Ectodermal cell (in vitro differentiated cells): ENCODE results near the gene KIRREL3.

Source experiments
- H3K27ac ChIP-seq: 2 replicates; pipeline ENCODE4 v1.7.0; 2013; ENCODE audit warnings: mild to moderate bottlenecking, low read depth, low read length; ENCODE audit not compliant: insufficient read depth, poor library complexity, severe bottlenecking
- H3K27me3 ChIP-seq: 2 replicates; pipeline ENCODE4 v1.7.0; 2013; ENCODE audit warnings: mild to moderate bottlenecking, low read length; ENCODE audit not compliant: insufficient read depth, control insufficient read depth, poor library complexity, severe bottlenecking
- H3K36me3 ChIP-seq: one replicate; pipeline ENCODE4 v1.7.0; 2013; ENCODE audit warnings: low read length; ENCODE audit not compliant: control insufficient read depth, insufficient read depth
- H3K4me1 ChIP-seq: one replicate; pipeline ENCODE4 v1.7.0; 2013; ENCODE audit warnings: low read length; ENCODE audit not compliant: control insufficient read depth, insufficient read depth
- H3K4me3 ChIP-seq: 2 replicates; pipeline ENCODE4 v1.7.0; 2013; ENCODE audit warnings: low read depth, low read length, control low read depth; ENCODE audit not compliant: insufficient read depth
- H3K9me3 ChIP-seq: 2 replicates; pipeline ENCODE4 v1.7.0; 2013; ENCODE audit warnings: mild to moderate bottlenecking, low read length, moderate library complexity; ENCODE audit not compliant: control insufficient read depth
- WGBS, 2 experiments: methylation state at CpG; one replicate each; pipeline ENCODE4 v1.1.7; 2013; ENCODE audit warnings: missing lambda C conversion rate in 2 of 2; 5-methylcytosine and 5-hydroxymethylcytosine counted together

Gene KIRREL3

DNA sequence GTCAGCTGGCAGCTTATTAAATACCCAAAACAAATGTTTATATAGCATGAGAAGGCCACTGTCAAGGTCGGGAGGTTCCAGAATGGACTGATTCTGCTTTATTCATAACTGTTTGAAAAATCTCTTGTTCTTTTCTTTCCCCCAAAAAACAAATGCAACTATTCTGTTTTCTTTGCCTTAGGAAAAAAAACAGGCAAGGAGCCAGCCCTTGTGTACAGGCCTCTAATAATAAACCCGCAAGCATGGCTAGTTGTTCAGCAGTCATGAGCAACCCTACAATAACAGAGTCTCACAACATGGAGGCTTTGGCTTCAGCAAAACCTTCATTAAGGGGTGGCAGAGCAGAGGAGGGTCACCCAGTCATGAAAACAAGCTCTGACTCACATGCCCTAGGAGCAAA lies 191.7 kb downstream of the KIRREL3 start:
- no peaks in the 10 kb centered on the region for H3K4me1 ChIP-seq
- no peak overlapping the region for H3K27ac ChIP-seq
- no peaks in the 10 kb centered on the region for H3K9me3 ChIP-seq
- no peaks in the 10 kb centered on the region for H3K27me3 ChIP-seq
- no peak overlapping the region for H3K4me3 ChIP-seq
- WGBS, 2 experiments, result 86 to 96% methylated on average over 2 of the region's 2 CpGs
- no peaks in the 10 kb centered on the region for H3K36me3 ChIP-seq

DNA sequence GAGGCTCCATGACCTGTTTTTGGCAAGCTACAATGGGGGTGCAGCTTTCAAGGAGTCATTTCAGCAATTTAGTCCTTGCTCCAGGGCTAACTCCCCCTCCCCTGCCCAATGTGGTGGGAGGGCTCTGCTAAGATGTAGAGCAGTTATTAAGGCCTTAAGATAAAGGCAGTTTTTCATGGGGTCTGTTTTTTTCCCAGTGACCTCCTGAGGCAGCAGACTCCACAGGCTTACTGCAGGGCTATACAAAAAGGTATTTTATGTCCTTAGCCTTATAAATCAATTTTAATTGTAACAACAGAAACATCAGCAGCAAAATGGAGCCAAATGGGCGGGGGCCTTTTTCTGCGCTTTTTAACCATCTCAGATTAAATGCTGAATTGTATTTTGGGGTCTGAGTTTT lies 192.3 kb downstream of the KIRREL3 start:
- 42% methylated on average over 2 of the region's 2 CpGs; no CpG with 5 or more reads in 1 of the 2 experiments for WGBS, 2 experiments
- Histone ChIP-seq H3K4me1 (no peaks in the 10 kb centered on the region), H3K9me3 (no peaks in the 10 kb centered on the region), H3K27ac (no peak overlapping the region), H3K4me3 (no peak overlapping the region), H3K36me3 (no peaks in the 10 kb centered on the region), H3K27me3 (no peaks in the 10 kb centered on the region)

DNA sequence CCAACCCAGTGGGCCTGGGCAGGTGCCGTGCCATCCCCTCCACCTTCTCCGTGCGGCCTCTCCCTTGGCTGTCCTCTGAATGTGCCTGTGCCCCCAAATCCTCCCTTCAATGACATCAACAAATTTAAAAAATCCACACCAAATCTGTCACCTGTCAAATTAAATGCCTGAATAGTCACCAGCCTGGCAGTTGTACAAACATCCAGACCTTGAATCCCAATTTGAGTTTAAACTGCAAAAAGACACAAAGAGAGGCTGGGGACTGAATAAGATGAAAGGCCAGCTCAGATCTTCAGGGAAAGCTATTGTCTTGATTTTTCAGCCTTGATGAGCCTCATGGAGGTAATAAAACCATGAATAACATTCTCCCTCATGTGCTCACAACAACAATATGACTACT lies 194.7 kb downstream of the KIRREL3 start:
- 93 to 98% methylated on average over 3 of the region's 3 CpGs for WGBS, 2 experiments
- no peaks in the 10 kb centered on the region for H3K27me3 ChIP-seq
- H3K9me3 ChIP-seq, result no peaks in the 10 kb centered on the region
- no peak overlapping the region for H3K4me3 ChIP-seq
- no peak overlapping the region for H3K27ac ChIP-seq
- no peaks in the 10 kb centered on the region for H3K36me3 ChIP-seq
- no peaks in the 10 kb centered on the region for H3K4me1 ChIP-seq

DNA sequence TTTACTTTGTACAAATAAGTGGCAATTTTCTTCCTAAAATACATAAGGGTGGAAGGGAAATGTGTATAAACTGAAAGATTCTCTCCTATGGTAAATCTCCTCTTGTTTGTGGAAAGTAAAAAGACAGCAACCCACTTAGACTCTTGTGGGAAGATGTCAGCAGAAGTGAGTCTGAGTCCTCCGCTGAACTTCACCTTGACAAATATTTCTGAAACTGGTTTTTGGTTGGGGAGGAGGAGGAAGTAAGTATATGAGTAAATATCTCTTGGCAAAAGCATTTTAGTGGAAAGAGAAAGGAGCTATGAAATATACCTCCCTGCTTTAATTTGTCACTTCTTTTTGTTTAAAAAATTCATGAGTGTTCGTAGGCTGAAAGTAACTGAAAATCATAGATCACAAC lies 196.2 kb downstream of the KIRREL3 start:
- 93 to 96% methylated on average over 2 of the region's 2 CpGs for WGBS, 2 experiments

DNA sequence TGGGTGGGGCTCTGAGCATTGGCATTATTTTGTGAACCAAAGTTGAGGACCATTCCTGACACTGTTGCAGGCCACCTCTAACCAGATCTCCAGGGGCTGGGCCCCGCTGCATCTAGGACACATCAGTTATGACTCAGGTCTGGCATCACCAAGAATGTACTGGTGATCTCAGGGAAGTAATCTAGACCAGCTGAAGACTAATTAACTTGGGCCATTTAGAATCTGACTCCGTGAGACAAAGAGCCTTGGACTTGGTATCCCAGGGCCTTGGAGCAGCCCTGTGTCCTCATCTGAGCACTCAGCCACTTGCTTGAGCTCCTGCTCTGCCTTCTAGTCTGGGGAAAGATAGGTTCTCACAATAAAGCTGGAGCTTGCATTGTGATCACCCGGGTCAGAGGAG lies 200.6 kb downstream of the KIRREL3 start:
- Histone ChIP-seq H3K27ac (no peak overlapping the region), H3K27me3 (no peaks in the 10 kb centered on the region), H3K4me3 (no peak overlapping the region), H3K36me3 (no peaks in the 10 kb centered on the region), H3K9me3 (no peaks in the 10 kb centered on the region), H3K4me1 (no peaks in the 10 kb centered on the region)
- 73 to 81% methylated on average over 3 of the region's 3 CpGs for WGBS, 2 experiments

More for the DNA sequence above, 196.2 kb downstream of the KIRREL3 start:
- Histone ChIP-seq H3K9me3 (no peaks in the 10 kb centered on the region), H3K27me3 (no peaks in the 10 kb centered on the region), H3K4me3 (no peak overlapping the region), H3K4me1 (no peaks in the 10 kb centered on the region), H3K36me3 (no peaks in the 10 kb centered on the region), H3K27ac (no peak overlapping the region)

DNA sequence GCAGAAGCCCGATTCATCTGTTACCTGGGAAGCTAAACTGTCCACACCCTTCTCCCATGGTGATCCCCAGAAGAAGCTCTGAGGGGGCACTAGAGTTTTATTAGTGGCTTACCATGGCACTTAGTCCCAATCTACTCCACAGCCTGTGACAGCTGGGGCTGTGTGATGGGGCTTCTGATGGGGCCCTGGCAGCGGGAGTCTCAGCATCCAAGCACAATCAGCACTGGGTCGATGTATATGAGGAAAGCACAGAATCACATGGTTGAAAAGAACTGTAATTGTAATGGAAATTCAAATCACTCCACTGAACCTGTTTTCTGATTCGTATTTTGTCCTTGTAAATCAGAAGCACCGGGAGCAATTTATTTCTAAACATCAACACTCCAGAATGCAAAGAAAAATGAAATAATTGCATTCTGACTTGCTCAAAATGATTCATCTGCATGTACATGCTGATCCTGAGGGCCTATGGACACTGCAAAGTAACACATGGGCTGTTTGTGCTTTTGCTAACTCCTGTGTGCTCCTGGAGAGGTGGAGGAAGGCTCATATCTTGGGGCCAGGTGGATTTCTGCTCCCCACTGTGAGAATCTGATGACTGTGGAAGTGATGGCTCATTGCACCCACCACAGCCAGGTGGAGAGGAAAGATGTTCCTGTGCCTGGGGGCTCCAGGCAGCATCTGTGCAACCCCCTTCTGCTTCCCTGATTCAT lies 203.0 kb downstream of the KIRREL3 start:
- Histone ChIP-seq H3K27ac (no peak overlapping the region), H3K36me3 (no peaks in the 10 kb centered on the region), H3K4me1 (no peaks in the 10 kb centered on the region), H3K9me3 (no peaks in the 10 kb centered on the region), H3K27me3 (no peaks in the 10 kb centered on the region), H3K4me3 (no peak overlapping the region)
- WGBS, 2 experiments, result 87 to 89% methylated on average over 5 of the region's 5 CpGs

DNA sequence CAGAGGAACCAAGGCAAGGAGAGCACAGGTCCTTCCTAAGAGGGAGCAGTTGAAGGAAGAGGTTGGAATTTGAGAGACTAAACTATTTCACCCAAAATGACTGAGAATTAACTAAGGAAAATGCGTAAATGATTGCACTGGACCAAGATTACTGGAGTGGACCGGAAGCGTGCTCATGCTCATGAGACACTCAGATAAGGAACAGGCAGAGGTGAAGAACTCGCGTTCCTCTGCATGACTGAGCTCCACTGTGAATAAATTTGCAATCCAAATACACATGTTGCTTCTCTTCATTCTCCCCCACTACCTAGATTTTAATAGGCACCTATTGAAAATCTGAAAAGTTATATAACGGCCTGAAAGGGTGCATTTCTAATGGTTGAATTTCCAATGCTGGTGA lies 207.0 kb downstream of the KIRREL3 start:
- H3K27ac ChIP-seq, result no peak overlapping the region
- no peaks in the 10 kb centered on the region for H3K36me3 ChIP-seq
- no peaks in the 10 kb centered on the region for H3K9me3 ChIP-seq
- no peaks in the 10 kb centered on the region for H3K4me1 ChIP-seq
- H3K4me3 ChIP-seq, result no peak overlapping the region
- no peaks in the 10 kb centered on the region for H3K27me3 ChIP-seq
- 91 to 93% methylated on average over 6 of the region's 6 CpGs for WGBS, 2 experiments

DNA sequence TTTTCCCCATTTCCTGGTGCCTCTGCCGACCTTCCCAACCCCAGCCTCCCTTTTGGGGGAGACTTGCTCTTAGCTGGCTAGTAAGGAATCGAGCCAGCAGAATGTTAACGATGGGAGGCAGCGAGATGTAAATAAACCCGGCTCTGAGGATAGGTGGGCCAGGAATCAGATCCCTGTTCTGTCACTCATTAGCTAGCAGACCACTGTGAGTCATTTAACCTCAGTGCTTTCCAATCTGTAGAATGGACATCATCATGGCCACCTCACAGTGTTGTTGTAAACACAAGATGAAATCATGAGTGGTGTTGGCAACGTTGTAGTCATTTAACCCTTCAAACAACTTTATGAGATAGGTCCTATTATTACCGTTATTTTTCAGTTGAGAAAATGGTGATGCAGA lies 208.6 kb downstream of the KIRREL3 start:
- Histone ChIP-seq H3K27me3 (no peaks in the 10 kb centered on the region), H3K4me1 (no peaks in the 10 kb centered on the region), H3K27ac (no peak overlapping the region), H3K9me3 (no peaks in the 10 kb centered on the region), H3K36me3 (no peaks in the 10 kb centered on the region), H3K4me3 (no peak overlapping the region)
- WGBS, 2 experiments, result 88 to 93% methylated on average over 7 of the region's 7 CpGs

DNA sequence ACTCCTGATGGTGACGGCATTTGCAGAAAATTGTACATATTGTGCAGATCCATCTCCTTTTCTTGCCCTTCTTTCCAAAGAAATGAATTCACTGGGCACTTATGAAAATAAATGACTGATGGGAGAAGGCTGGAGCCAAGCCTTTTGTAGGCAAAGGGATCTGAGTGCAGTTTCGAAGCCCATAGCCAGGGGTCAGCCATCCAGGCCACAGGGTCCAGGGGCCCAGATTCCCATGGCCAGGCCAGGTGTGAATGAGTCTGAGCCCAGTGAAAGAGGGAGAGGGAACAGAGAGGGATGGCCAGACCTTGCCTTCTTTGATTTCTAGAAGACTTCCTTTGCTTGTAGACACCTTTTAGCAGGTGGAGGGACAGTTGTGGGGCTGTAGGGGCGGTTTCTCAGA lies 209.1 kb downstream of the KIRREL3 start:
- H3K27ac ChIP-seq, result no peak overlapping the region
- H3K27me3 ChIP-seq, result no peaks in the 10 kb centered on the region
- H3K4me3 ChIP-seq, result no peak overlapping the region
- WGBS, 2 experiments, result 88% methylated on average over 3 of the region's 3 CpGs
- H3K4me1 ChIP-seq, result no peaks in the 10 kb centered on the region
- H3K36me3 ChIP-seq, result no peaks in the 10 kb centered on the region
- no peaks in the 10 kb centered on the region for H3K9me3 ChIP-seq

DNA sequence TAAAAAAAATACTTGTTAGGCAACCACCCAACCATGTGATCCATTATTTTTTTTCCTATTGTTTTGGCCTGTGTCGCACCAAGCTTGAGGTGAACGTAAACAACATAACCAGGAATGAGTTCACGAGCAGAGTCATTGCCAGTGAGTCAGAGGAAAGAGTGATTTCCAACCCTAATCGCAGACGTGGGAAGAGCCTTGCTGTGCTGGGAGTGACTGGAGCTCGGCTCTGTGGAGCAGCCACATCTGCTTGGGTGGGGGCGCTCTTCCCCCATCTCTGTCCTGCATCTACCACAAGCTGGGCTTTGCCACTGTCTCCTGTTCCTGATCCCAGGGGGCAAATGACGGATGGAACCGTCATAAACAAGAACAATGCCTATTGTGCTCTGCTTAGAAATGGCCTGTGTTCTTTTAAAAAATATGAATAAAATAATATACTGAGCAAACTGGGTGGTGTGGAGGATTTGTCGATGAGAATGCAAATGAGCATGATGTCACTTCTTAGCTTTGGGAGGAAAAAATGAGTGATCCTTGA lies 210.0 kb downstream of the KIRREL3 start:
- H3K9me3 ChIP-seq, result no peaks in the 10 kb centered on the region
- H3K4me3 ChIP-seq, result no peak overlapping the region
- WGBS, 2 experiments, result 63% methylated on average over 10 of the region's 10 CpGs
- H3K4me1 ChIP-seq, result no peaks in the 10 kb centered on the region
- H3K27ac ChIP-seq, result no peak overlapping the region
- no peaks in the 10 kb centered on the region for H3K27me3 ChIP-seq
- H3K36me3 ChIP-seq, result no peaks in the 10 kb centered on the region
